Activated naive CD4-positive, alpha-beta T cell treated with Interleukin-2 at 50 U/mL for 16 hours (primary cell): ENCODE results near the gene MDM2.
"Not testable (repeated sequence)": the region's sequence is repeated elsewhere in the genome, so short reads cannot be mapped to it uniquely, and the experiment has no call there.

Experiments used
- DNase-seq: peaks from one replicate; pipeline ENCODE4 v3.0.0-alpha.2; 2020

MDM2 gene

GRCh38 chr12:68854078-68854468 lies 46.1 kb downstream of the MDM2 start:
- DNase-seq: no peak

DNA sequence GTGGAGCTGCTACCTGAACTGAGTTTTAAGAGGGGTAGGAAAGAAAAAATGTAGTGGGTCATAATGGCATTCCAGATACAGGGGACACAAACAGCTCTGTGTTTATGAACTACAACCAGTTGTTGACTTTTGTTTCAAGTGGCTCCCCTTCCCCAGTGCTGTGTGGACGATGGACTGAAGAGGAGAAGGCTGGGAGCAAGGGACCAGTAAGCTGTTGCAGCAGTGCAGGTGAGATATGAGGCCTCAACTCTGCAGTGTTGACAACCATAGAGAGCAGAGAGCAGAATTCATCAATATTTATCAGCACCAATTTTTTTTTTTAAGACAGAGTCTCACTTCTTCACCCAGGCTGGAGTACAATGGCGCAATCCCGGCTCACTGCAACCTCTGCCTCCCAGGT lies 46.6 kb downstream of the MDM2 start:
- DNase-seq: no peak

- no peak for DNase-seq
These were observed 47.1 kb downstream of the MDM2 start for GRCh38 chr12:68855111-68855510.

- no peak for DNase-seq
These were observed 47.8 kb downstream of the MDM2 start for GRCh38 chr12:68855771-68856170.

GRCh38 chr12:68856510-68856909 lies 48.5 kb downstream of the MDM2 start:
- DNase-seq: no peak

DNA sequence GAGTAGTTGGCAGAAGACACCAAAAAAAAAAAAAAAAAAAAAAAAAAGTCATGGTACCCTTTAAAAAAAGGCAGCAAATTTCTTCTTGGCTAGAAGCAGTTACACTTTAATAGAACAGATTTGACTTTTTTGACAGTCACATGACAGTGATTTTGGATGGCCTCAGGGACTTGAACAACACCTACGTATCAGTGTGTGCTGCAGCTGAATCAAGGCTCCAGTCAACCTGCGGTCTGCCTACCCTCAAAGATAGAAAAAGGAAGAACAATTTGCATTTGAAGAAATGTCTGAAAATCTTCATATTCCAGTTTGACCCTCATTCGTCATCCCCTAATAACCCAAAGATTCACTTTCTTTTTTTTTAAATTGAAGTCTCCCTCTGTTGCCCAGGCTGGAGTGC lies 53.9 kb downstream of the MDM2 start:
- DNase-seq: no peak

DNA sequence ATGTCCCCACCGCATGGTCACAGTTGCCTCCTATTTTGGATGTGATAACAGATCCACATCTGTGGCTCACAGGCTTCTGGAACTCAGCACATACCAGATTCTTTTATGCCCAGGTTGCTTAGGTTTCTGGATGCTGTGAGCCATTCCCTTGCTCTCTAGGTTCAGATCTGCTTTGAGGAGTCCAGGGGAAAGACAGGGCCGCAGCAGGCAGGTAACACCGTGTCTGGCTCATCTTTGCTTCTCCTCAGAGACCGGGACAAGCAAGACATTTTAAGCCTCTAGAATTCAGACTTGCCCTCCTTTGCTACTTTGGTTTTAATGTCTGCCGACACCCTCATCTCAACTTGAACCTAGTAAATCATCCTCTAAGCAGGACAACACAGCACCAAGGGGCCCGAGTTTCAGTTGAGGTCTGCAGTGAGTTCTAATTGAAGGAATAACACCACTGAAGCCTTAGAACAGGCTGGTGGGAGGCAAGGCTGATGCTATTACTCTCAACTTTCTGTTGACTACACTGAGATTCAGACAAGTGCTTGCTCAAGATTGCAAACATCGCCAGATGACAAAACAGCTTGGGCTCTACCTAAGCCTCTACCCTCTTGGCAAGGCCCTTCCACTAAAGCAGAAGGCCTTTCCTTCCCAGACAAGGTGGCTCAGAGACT lies 55.3 kb downstream of the MDM2 start:
- no peak for DNase-seq

- DNase-seq: not testable (repeated sequence)
These were observed 56.0 kb downstream of the MDM2 start for GRCh38 chr12:68863886-68864454.

DNA sequence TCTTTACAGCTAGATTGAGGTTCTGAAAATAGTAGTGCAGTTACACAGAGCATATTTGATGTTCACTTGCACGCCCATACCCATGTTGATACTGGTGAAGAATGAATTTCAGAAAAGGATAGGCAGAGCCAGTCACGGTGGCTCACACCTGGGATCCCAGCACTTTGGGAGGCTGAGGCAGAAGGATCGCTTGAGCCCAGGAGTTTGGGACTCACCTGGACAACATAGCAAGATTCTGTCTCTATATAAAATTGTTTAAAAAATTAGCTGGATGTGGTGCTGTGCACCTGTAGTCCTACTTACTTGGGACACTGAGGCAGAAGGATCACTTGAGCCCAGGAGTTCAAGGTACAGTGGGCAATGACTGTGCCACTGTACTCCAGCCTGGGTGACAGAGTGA lies 56.6 kb downstream of the MDM2 start:
- no peak for DNase-seq

GRCh38 chr12:68865399-68866164 lies 57.6 kb downstream of the MDM2 start:
- no peak for DNase-seq

DNA sequence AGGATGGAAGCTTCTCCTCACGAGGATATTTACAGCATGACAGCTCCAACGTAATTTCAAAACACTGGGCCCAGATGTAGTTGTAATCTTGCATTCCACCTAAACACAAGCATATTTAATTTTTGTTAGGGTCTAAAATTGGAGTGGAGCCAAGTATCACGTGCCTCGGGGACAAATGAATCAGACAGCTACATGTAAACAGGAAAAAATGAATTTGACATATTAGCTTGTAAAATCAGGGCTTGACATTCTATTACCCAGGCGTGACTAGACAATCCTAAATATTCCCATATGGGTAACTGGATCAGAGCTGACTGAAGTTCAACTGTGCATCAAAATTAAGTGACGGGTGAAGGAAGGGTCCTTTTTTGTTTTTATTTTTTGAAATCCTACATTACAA lies 59.0 kb downstream of the MDM2 start:
- no peak for DNase-seq

- no peak for DNase-seq
These were observed 59.6 kb downstream of the MDM2 start for GRCh38 chr12:68867606-68868005.

- no peak for DNase-seq
These were observed 60.2 kb downstream of the MDM2 start for GRCh38 chr12:68868043-68868790.

DNA sequence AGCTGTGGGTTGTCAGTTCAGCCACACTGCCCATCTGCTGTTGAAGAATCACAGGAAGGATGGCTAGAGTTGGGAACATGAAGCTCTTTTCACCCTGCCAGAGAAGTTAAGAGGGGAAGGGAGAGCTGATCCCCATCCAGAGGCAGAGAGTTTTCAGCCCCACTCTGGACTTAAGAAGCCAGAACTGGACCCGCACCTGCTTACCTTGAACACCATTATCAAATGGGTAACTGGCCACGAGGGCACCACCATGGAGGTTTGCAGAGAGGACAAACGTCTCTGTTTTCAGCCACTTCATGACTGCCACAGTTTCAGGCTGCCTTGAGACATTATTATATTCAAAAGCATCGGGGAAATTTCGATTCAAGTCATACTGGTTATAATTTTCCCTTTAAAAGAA lies 62.0 kb downstream of the MDM2 start:
- no peak for DNase-seq

DNA sequence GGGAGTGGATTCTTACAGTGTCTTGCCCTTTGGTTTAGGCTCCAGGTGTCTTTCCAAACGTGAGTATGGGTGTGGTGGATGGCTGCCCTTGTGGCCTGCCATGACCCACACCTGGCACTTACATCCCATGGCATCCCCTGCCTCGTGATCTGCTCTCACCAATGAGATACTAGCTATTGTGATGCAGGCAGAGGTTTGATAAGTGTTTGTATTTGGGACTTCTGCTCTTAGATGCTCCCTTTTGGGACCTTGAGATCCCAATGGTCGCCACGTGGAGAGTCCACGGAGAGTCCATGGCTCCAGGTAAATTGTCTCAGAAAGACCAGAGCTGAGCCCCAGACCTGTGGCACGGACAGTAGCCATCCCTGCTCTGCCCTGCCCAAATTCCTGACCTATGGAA lies 62.5 kb downstream of the MDM2 start:
- no peak for DNase-seq

- DNase-seq: no peak
These were observed 63.4 kb downstream of the MDM2 start for GRCh38 chr12:68871396-68871795.

DNA sequence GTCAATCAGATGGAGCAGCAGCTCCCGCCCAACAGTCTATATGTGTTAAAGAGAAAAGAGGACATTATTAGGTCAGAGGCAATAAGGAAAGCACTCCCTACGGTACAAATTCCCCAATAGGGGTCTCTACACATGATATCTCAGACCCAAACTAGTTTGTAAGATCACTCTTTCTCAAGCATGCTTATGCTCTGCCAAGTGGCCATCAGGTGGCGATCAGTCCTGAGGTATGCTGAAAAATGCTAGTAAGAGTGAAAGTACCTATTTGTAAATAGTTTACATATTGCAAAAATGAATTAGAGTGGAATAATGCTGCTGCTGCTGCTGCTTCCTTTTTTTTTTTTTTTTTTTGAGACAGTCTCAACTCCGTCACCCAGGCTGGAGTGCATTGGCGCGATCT lies 63.9 kb downstream of the MDM2 start:
- DNase-seq: no peak

DNA sequence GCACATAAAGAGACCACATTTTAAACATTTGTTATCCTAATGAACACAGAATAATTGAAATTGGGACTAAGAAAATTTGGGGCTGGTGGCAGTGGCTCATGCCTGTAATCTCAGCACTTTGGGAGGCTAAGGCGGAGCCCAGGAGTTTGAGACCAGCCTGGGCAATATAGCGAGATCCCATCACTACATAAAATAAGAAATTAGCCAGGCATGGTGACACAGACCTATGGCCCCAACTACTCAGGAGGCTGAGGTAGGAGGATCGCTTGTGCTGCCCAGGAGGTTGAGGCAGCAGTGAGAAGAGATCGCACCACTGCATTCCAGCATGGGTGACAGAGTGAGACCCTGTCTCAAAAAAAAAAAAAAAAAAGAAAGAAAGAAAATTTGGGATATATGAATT lies 65.3 kb downstream of the MDM2 start:
- DNase-seq: no peak

- DNase-seq: no peak
These were observed 68.5 kb downstream of the MDM2 start for GRCh38 chr12:68876461-68876860.

GRCh38 chr12:68877583-68877982 lies 69.6 kb downstream of the MDM2 start:
- DNase-seq: no peak

- DNase-seq: no peak
These were observed 70.3 kb downstream of the MDM2 start for GRCh38 chr12:68878283-68878682.

GRCh38 chr12:68878846-68879245 lies 70.9 kb downstream of the MDM2 start:
- no peak for DNase-seq

- no peak for DNase-seq
These were observed 72.8 kb downstream of the MDM2 start for GRCh38 chr12:68880660-68881325.
